GM18520 (cell line): Measurements from ENCODE around the gene NUDT3.
"Not testable (repeated sequence)": the region's sequence is repeated elsewhere in the genome, so short reads cannot be mapped to it uniquely, and the experiment has no call there.

Experiments used
- ATAC-seq: cut with Tn5 transposase; IDR thresholded peaks from one replicate; pipeline ENCODE4 v1.9.1; 2021; ENCODE audit not compliant: unreplicated experiment

Gene NUDT3

GRCh38 chr6:34267746-34268145, 124.7 kb downstream of the NUDT3 start:
- ATAC-seq, result no peak

- ATAC-seq, result not testable (repeated sequence)
Observed at GRCh38 chr6:34263484-34263883, 129.0 kb downstream of the NUDT3 start.

GRCh38 chr6:34260576-34261267, 131.7 kb downstream of the NUDT3 start:
- no peak for ATAC-seq

- ATAC-seq, result no peak
Observed at GRCh38 chr6:34259529-34260069, 132.9 kb downstream of the NUDT3 start.

GRCh38 chr6:34252395-34252794, 140.1 kb downstream of the NUDT3 start:
- not testable (repeated sequence) for ATAC-seq

- ATAC-seq, result no peak
Observed at GRCh38 chr6:34249469-34250261, 142.8 kb downstream of the NUDT3 start.

GRCh38 chr6:34248727-34249468, 143.6 kb downstream of the NUDT3 start, which contains the start of gene SMIM29:
TSS of gene SMIM29 (minus strand) at chr6:34249006. CDS start at chr6:34247791, 1,215 bp downstream.
- peak; percentile 71 for ATAC-seq

GRCh38 chr6:34248198-34248726, 144.2 kb downstream of the NUDT3 start:
- peak; percentile 17 for ATAC-seq

GRCh38 chr6:34247481-34248197, 144.8 kb downstream of the NUDT3 start:
- no peak for ATAC-seq

- no peak for ATAC-seq
Observed at GRCh38 chr6:34246563-34247391, 145.7 kb downstream of the NUDT3 start.

- no peak for ATAC-seq
Observed at GRCh38 chr6:34246249-34246562, 146.3 kb downstream of the NUDT3 start.

- not testable (repeated sequence) for ATAC-seq
Observed at GRCh38 chr6:34245761-34246140, 146.7 kb downstream of the NUDT3 start.

- ATAC-seq, result not testable (repeated sequence)
Observed at GRCh38 chr6:34245032-34245760, 147.3 kb downstream of the NUDT3 start.

- ATAC-seq, result no peak
Observed at GRCh38 chr6:34243901-34244884, 148.3 kb downstream of the NUDT3 start.

GRCh38 chr6:34243131-34243771, 149.2 kb downstream of the NUDT3 start:
- ATAC-seq, result no peak

GRCh38 chr6:34242252-34243130, 150.0 kb downstream of the NUDT3 start:
- ATAC-seq, result no peak
